GM18508 (cell line): ENCODE data around the gene ZNF566.
"Not testable (repeated sequence)": the region's sequence is repeated elsewhere in the genome, so short reads cannot be mapped to it uniquely, and the experiment has no call there.

ENCODE experiments used
- ATAC-seq: cut with Tn5 transposase; IDR thresholded peaks from one replicate; pipeline ENCODE4 v1.9.1; 2021; ENCODE audit warnings: moderate number of reproducible peaks; ENCODE audit not compliant: insufficient read depth, unreplicated experiment

Gene ZNF566

GRCh38 chr19:36489118-36489919 lies at the start of gene ZNF566:
ZNF566 (minus strand) TSS chr19:36489561; CDS start chr19:36476557, 13,004 bp downstream.
- peak; percentile 80 for ATAC-seq

- ATAC-seq: no peak
These were observed 39.7 kb upstream of the ZNF566 start for GRCh38 chr19:36528921-36529518.

DNA sequence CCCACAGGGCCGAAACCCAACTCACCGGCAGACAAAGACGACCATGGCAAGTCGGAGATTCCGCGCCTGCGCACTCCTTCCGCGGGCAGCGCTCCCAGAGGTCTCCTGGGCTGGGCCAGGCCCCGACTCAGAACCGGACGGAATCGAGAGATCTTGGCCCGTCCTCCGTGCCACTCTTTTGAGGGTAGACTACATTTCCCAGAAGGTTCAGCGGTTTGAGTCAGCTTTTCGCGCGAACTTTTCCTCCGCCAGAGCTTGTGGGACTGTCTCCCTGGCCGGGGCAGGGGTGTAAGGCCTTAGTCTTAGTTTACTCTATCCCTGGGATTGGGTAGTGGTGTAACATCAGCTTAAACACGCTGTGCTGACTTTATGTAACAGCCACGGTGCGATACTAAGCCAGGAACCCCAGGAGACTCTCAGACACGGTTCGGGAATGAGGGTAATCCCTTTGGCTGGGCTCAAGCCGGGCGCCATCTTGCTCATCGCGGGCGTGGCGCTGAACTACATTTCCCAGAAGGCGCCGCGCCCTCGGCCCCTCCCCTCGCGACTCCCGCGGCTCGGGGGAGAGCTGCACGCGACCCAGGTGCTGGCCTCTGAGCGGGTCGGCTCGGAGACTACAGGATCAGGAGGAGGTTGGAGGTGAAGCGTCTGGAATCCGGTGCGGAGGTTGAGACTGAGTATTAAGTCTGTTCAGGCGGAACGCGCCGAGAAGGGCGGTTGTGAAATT lies 39.0 kb upstream of the ZNF566 start, which contains the start of gene ZNF260:
ZNF260 (minus strand) TSS at position 78 of the 727 bp plus-strand sequence. CDS start 13,033 bp downstream, outside the sequence.
- ATAC-seq: peak; percentile 78

DNA sequence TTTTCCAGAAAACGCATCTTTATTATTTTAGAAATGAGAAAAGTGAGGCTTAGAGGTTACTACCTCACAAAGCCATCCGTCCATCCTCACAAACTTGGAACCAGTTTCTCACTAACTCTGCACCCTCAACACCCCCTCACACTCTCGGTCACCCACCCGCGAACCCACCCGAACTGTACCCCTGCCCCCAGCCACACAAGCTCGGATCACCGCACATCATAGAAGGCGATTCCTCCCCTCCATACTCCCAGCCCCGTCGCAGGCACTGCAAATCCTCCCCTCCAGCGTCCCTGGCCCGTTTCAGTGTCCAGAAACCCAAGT lies 38.5 kb upstream of the ZNF566 start:
- no peak for ATAC-seq

GRCh38 chr19:36527341-36527740 lies 38.0 kb upstream of the ZNF566 start:
- no peak for ATAC-seq

DNA sequence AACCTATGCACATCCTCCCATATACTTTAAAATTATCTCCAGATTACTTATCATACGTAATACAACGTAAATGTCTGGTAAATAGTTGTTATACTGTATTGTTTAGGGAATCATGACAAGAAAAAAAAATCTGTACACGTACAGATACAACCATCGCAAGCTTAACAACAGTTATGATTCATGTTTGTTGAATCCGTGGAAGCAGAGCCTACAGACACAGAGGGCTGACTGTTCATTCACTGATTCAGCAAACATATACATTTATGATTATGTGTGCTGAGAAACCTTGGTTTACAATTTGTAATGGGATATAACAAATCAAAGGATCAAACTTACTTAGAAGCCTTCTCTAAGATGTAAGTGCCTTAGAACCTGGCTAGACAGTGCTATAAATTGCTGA lies 37.2 kb upstream of the ZNF566 start:
- no peak for ATAC-seq

DNA sequence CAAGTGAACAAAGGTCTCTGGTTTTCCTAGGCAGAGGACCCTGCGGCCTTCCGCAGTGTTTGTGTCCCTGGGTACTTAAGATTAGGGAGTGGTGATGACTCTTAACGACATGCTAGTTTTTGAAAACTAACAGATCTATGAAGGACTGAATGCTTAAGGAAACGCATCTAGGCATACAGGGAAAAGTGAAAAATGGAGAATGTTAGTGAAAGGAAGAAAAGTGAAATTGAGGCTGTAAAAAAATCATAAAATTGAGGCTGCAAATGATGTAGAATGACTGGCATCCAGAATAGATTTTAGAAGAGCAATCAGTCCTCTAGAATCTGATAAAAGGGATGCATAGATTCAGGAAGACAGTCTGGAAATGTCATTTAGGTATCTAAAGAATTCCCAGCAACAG lies 35.3 kb upstream of the ZNF566 start:
- ATAC-seq: no peak

- ATAC-seq: no peak
These were observed 24.8 kb upstream of the ZNF566 start for GRCh38 chr19:36514012-36514612.

GRCh38 chr19:36508325-36508724 lies 19.0 kb upstream of the ZNF566 start:
- ATAC-seq: no peak

GRCh38 chr19:36501973-36502372 lies 12.6 kb upstream of the ZNF566 start:
- no peak for ATAC-seq

DNA sequence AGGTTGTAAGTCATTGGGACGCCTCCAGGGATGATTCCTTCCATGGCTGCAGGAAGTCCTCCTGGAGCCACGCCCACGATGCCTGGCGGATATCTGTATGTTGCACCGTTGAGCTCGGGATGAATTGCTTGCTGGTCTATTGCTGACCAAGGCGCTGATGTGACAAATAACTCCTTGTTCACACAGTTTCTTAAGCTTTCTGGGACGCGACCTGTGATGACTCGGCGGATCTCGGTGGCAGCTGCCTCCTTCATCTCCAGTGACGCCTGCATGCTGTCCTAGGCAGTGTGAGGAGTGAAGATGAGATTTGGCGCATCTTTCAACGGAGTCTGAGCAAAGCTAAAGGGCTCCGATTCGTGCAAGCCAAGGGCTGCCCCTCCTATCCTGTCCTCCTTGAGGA lies 7.6 kb upstream of the ZNF566 start:
- ATAC-seq: no peak

DNA sequence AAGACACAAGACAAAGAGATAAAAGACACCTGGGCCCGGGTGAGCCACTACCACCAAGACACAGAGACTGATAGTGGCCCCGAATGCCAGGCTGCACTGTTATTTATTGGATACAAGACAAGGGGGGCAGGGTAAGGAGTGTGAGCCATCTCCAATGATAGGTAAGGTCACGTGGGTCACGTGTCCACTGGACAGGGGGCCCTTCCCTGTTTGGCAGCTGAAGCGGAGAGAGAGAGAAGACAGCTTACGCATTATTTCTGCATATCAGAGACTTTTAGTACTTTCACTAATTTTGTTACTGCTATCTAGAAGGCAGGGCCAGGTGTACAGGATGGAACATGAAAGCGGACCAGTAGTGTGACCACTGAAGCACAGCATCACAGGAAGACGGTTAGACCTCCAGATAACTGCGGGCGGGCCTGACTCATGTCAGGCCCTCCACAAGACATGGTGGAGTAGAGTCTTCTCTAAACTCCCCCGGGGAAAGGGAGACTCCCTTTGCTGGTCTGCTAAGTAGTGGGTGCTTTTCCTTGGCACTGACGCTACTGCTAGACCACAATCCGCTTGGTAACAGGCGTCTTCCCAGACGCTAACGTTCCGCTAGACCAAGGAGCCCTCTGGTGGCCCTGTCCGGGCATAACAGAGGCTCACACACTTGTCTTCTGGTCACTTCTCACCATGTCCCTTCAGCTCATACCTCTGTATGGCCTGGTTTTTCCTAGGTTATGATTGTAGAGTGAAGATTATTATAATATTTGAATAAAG lies 3.5 kb upstream of the ZNF566 start:
- ATAC-seq: not testable (repeated sequence)

GRCh38 chr19:36490846-36491245 lies 1.5 kb upstream of the ZNF566 start:
- not testable (repeated sequence) for ATAC-seq

GRCh38 chr19:36489920-36490415 lies 607 bp upstream of the ZNF566 start:
- peak; percentile 31 for ATAC-seq

DNA sequence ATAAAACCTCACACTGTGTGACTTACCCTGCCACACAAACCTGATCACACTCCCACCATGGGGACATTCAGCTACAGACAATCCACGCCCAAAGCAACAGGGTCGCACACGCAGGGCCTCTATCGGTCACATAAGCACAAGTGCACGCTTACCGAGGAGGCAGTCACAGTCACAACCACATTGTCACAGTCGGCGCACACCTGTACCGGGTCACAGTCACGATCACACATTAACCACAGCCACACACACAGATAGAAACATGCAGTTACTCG lies 579 bp downstream of the ZNF566 start:
- no peak for ATAC-seq

GRCh38 chr19:36488118-36488845 lies 1.1 kb downstream of the ZNF566 start:
- no peak for ATAC-seq

GRCh38 chr19:36483653-36484052 lies 5.7 kb downstream of the ZNF566 start:
- ATAC-seq: no peak

DNA sequence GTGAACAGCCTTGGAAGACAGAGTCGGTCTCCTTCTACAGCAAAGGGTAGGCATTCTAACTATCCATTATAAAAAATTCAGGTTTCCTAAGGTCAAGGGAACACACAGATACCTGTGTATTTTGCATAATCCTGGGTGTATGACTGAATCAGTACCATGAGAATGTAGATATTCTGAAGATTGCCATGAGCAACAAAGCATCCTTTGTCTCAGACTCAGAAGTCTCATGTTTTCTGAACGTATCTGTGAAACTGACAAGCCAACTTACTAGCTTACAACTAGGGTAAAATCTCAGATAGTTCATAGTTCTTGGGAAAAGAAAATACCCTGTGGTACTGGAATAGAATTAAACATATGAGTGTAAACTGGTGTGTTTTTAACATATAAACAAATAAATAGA lies 6.5 kb downstream of the ZNF566 start:
- ATAC-seq: no peak

DNA sequence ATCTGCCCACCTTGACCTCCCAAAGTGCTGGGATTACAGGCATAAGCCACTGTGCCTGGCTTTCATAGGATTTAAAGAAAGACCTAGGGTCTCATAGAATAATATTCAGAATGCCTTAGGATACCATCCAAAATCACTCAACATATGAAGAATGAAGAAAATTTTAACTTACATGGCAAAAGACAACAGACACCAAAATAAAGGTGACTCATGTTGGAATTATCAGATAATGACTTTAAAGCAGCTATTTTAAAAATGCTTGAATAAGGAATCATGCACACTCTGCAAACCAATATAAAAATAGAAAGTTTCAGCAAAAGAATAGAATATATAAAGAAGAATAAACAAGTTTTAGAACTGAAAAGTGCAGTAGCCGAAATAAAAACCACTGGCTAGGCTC lies 29.3 kb downstream of the ZNF566 start:
- no peak for ATAC-seq

DNA sequence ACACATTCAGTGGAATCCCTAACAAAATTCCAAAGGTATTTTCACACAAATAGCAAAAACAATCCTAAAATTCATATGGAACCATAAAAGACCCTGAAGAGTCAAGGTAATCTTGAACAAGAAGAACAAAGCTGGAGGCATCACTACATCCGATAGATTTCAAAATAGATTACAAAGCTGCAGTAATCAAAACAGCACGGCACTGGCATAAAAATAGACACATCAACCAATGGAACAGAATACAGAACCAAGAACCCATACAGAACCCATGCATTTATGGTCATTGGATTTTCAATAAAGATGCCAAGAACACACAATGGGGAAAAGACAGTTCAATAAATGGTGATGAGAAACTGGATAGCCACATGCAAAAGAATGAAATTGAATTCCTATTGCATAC lies 32.5 kb downstream of the ZNF566 start:
- ATAC-seq: no peak
